Dedifferentiated amniotic fluid mesenchymal stem cell (primary cell): Measurements from ENCODE around the gene RNF168.
A peak's percentile ranks its signal among the peaks of the same experiment; 100 is the strongest.
"Not testable (repeated sequence)": the region's sequence is repeated elsewhere in the genome, so short reads cannot be mapped to it uniquely, and the experiment has no call there.

Experiments used
- DNase-seq: peaks from one replicate; pipeline ENCODE4 v3.0.0-alpha.2; 2016; ENCODE audit errors: extremely low spot score

RNF168 gene

DNA sequence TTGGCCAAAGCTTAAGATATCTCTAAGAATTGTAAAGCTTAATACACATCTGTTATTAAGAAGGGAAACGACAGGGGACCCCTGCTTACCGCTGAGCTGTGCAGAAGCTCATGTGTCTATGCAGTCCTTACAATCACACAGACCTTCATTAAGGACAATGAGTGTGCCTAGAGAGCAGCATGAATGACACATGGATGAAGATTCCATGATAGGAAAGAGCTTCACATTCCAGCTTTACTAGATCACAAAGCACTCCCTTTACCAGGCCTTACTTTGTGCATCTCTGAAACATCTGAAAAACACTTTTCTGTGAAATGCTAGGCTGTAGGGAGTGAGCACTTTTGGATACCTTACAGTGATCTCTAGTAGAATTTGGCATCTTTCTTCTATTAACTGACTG, 32.0 kb downstream of the RNF168 start:
- DNase-seq: no peak

DNA sequence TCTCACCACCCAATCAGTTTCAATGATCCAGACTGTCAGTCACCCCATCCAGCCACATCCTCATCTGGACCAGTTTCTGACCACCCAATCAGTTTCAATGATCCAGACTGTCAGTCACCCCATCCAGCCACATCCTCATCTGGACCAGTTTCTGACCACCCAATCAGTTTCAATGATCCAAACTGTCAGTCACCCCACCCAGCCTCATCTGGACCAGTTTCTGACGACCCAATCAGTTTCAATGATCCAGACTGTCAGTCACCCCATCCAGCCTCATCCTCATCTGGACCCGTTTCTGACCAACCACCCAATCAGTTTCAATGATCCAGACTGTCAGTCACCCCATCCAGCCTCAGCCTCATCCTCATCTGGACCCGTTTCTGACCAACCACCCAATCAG, 33.4 kb downstream of the RNF168 start:
- DNase-seq: not testable (repeated sequence)

DNA sequence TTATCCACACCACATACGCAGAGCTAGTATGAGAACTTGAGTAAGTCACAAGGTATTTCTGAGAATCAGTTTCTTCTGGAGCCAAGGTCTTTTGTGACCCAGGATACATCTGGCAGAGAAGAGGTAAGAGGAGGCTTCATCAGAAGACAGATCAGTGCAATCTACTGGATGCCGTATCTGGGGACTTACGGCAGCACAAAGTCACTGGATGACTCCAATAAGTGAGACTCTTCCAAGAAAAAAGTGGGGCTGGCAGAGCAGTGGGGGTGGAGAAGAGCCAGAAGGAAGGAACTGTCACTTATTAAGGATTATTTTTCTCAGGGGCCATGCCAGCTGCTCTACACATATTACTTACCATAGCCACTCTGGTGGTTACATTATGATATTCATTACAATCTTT, 39.8 kb downstream of the RNF168 start:
- DNase-seq: no peak

DNA sequence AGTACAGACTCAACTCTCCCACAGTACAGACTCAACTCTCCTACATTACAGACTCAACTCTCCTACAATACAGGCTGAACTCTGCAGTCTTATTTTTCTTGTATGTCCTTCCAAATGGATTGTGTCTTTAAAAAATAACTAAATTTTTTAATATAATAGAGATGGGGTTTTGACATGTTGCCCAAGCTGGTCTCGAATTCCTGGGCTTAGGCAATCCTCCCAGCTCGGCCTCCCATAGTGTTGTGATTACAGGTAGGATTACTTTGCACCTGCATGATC, 40.2 kb downstream of the RNF168 start:
- DNase-seq: no peak

DNA sequence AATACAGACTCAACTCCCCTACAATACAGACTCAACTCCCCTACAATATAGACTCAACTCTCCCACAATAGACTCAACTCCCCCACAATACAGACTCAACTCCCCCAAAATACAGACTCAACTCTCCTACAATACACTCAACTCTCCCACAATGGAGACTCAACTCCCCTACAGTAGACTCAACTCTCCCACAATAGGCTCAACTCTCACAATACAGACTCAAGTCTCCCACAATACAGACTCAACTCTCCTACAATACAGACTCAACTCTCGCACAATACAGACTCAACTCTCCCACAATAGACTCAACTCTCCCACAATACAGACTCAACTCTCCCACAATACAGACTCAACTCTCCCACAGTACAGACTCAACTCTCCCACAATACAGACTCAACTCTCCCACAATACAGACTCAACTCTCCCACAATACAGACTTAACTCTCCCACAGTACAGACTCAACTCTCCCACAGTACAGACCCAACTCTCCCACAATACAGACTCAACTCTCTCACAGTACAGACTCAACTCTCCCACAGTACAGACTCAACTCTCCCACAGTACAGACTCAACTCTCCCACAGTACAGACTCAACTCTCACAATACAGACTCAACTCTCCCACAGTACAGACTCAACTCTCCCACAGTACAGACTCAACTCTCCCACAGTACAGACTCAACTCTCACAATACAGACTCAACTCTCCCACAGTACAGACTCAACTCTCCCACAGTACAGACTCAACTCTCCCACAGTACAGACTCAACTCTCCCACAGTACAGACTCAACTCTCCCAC, 40.7 kb downstream of the RNF168 start:
- not testable (repeated sequence) for DNase-seq

DNA sequence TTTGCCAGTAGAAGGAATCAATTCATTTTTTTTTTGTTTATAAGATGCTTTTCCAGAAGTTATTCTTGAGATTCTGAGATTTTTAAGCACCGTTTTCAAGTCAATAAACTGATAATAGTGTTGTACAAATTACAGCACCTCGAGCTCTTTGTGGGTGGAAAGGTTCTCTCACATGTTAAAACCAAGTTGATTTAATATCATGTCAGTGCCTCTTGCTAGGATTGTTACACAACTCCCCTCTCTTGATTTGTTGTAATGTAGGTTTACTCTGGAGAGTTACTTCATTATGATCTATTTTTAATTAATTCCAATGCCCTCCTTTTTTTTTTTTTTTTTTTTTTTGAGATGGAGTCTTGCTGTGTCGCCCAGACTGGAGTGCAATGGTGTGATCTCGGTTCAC, 45.5 kb downstream of the RNF168 start:
- no peak for DNase-seq

DNA sequence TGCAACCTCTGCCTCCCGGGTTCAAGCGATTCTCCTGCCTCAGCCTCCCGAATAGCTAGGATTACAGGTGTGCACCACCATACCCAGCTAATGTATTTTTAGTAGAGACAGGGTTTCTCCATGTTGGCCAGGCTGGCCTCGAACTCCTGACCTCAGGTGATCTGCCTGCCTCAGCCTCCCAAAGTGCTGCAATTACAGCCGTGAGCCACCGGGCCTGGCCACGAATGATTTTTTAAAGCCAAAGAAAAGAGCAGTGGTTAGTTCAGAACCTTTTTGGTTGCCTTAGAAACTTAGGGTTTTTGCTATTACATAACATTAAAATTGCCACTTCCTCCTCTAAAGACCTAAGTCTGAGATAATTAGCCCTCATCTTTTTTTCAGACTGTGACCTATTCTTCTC, 46.1 kb downstream of the RNF168 start:
- not testable (repeated sequence) for DNase-seq

DNA sequence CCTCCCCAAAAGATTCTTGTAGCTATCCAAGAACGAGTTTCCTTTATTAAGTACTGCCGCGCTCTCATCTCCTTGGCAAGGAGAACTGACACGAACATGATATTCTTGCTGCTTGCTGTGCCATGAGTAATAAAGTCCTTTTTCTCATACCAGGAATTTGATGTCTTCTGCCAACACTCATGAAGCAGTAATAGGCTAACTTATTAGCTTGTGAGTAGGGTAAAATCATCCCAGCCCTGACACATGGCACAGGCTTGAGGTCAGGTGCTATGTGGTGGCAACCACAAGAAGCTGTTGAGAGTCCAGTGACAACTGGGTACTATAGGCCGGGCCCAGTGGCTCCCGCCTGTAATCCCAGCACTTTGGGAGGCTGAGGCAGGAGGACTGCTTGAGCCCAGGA, 48.6 kb downstream of the RNF168 start:
- DNase-seq: no peak

DNA sequence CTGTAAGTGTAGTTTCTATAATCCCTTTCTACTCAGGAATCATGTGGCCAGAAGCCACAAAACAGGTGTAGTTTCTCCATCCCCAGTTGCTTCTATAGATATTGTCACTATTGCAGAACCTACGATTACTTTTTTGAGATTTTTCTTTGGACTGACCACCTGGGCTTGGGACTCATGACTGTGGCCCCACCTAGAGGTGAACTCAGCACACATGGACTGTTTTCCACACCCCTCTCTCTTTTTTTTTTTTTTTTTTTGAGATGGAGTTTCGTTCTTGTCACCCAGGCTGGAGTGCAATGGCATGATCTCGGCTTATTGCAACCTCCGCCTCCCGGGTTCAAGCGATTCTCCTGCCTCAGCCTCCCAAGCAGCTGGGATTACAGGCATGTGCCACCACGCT, 58.2 kb downstream of the RNF168 start:
- not testable (repeated sequence) for DNase-seq

DNA sequence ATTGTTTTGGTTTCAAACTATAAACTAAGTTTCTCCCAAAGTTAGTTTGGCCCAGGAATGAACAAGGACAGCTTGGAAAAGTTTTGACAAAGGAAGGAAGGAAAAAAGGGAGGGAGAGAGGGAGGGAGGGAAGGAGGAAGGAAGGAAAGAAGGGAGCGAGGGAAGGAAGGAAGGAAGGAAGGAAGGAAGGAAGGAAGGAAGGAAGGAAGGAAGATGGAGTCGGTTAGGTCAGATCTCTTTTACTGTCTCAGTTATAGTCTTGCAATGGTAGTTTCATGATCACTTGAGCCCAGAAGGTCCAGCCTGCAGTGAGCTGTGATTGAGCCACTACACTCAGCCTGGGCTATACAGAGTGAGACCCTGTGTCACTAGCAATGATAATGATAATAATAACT, 59.1 kb downstream of the RNF168 start:
- DNase-seq: no peak

DNA sequence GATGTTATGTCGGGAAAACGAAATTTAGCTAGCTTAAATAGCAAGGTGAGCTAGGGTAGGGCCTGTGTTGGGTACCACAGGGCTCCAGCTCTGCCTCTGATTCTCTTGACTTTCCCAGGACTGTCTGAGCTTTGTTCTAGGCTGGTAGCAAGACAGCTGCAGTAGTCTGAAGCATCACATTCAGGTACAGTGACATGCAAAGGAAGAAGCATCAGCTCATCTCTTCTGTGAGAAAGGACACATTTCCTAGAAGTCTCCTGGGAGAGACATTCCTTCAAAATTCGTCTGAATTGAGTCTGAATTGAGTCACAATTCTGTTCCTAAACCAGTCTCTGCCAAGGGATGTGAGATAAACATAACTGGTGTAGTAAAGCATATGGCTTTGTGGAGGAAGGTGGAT, 62.9 kb downstream of the RNF168 start:
- DNase-seq: no peak

DNA sequence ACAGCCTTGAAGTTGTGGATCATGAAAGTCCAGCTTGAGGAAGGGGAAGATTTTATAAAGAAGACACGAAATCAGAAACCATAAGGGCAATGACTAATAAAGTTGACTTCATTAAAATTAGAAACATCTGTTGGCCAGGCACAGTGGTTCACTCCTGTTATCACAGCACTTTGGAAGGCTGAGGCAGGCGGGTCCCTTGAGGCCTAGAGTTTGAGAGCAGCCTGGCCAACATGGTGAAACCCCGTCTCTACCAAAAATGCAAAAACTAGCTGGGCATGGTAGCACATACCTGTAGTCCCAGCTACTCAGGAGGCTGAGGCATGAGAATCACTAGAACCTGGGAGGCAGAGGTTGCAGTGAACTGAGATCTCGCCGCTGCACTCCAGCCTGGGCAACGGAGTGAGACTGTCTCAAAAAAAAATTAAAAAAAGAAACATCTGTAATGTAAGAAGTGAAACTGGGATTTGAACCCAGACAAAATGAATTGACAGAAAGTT, 63.5 kb downstream of the RNF168 start:
- DNase-seq: peak; percentile 36

DNA sequence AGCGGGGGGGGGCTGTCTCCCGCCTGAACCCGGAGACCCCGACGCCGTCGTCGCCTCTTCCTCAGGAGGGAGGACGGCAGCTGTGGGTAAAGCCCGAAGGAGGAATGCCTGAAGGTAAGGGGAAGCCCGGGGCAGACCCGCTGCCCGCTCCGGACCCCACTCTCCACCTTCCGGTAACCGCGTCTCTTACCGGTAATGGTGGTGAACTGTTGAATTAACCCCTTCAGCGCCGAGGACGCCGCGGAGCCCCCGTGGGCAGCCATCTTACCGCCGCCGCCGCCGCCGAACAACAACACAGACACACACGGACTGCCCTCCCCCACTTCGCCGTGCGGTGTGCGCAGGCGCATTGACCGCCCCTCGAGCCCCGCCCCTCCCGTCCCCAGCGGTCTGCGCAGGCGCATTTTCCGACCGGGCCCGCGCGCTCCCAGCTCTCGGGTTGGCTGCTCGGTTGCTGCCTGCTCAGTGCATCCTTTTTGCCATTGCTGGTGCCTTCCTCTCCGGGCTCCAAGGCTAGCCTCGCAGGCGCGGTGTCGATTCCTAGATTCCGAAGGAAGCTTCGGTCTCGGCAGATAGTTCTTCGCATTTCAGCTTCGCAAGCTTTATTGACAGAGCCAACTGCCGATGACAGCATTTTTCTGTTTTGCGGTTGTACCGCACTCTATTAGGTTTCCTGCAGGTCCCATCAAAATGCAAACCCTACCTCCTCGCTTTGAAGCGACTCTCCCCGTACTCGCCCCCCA, 71.3 kb downstream of the RNF168 start, which contains the start of gene UBXN7:
UBXN7 (minus strand) TSS at position 291 of the 743 bp plus-strand sequence; CDS start at position 263, 28 bp downstream.
- DNase-seq: peak; percentile 91

DNA sequence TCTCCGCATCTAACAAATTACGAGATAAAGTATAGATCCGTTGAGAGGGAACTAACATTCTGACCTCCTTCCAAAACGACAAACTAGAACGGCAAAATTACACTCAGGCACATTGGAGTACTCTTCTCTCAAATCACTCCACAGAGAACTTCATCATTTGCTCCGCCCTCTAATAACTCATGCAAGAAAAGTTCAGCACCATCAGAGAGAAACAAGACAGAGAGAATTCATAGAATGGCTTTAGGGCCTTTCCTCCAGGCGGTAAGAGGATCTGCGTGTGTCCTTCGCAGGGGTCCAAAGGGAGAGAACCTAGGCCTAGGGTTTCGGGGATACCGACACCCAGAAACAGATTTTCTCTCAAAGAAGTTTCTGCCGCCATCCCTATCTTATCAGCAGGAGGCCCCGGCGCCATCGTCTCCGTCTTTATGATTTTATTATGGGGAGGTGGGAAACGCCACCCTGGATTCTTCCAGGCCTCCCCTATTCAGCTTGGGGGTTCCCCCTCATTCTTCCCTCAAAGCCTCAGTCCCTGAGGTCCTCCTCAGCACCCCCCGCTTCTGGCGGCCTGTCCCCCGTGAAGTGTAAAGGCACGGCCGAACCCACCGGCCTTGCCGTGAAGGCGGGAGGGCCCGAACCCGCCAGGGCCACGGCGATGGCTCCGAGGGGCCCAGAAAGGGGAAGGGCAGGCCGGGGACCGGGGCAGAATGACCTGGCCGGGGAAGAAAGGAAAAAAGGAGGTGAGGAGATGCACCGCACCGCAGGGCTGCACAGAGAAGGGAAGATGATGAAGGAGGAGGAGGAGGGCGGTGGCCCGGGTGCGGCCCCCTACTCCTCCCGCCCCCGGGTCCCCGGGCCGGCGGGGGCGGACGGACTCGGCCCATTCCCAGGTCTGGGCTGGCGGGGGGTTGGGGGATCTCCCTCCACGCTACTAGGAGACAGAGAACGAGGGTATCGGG, 72.1 kb downstream of the RNF168 start:
- peak; percentile 76 for DNase-seq

DNA sequence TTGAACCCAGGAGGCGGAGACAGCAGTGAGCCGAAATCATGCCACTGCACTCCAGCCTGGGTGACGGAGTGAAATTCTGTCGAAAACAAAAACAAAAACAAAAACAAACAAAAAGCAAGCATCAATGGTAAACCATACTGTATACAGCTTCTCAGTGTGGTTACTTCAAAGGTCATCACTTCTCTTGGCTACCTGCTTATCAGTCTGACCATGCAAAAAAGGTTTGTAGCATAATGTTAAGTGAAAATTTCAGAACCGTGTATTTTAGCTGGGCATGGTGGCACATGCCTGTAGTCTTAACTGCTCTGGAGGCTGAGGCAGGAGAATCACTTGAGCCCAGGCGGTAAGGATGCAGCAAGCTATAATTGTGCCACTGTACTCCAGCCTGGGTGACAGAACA, 75.5 kb downstream of the RNF168 start:
- DNase-seq: no peak

DNA sequence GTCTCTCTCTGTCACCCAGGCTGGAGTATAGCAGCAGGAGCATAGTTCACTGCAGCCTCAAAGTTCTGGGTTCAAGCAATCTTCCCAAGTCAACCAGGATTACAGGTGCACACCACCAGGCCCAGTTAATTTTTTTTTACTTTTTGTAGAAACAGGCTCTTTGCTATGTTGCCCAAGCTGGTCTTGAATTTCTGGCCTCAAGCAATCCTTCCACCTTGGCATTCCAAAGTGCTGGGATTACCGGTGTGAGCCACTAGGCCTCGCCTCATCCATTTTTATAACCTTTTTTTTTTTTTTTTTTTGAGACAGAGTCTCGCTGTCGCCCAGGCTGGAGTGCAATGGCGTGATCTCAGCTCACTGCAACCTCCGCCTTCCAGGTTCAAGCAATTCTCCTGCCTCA, 79.1 kb downstream of the RNF168 start:
- DNase-seq: not testable (repeated sequence)

DNA sequence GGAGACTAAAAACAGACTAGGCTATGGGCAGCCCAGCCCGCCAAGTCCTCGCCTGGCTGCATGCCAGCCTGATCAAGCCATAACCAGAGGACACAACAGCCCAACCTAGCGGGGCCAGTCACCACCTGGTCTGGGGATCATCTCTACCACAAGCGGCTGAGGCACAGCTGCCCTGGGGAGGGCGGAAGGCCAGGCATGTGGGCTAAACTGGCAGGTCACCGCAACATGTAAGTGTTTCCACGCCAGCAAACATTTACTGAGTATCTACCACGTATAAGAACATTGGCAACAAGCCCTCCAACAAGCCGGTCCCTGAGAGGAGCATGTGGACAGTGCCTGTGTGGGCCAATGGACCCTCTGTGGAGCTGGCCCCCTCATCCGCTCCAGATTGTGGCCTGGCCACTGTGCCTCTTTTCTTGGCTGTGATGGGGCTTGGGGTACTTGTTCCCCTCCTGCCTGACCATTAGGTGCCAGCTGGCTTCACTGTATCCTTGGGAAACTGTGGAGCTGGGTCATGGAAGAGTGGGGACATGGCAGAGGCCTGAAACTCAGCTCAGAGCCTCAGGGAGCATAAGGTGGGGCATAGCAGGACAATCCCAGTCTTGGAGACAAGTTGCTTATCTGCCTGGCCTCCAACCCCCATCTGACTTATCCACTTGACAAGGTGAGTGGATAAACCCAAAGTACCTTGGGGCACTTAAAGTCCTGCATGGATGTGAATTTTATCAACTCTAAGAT, 80.4 kb downstream of the RNF168 start:
- no peak for DNase-seq

DNA sequence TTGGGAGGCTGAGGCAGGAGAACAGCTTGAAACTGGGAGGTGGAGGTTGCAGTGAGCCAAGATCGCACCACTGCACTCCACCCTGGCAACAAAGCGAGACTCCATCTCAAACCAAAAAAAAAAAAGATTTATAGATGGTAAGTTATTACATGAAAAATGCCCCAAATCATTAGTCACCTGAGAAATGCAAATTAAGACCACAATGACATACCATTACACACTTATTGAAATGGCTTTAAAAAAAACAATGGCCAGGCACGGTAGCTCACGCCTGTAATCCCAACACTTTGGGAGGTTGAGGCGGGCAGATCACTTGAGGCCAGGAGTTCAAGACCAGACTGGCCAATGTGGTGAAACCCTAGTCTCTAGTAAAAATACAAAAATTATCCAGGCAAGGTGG, 81.9 kb downstream of the RNF168 start:
- DNase-seq: not testable (repeated sequence)

DNA sequence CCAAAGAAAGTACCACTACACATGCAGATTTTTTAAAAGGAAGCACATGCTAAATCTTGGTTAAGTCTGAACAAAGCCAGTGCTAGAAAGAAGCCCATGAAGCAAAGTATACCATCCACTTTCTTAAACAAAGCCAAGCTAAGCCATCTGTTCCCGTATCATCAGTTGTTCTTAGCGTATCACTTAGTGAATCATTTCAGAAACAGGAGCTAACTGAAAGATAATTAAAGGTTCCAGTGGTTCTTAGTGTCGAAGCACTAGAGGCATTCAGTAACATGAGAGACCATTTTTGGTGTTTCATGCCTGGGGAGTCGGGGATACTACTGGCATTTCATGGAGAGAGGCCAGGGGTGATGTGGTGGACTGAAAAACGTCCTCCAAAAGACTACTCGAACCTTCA, 84.2 kb downstream of the RNF168 start:
- DNase-seq: no peak
